K562 (cell line): ENCODE results near the gene SAP130. TPM values are rescaled to one million over a fixed set of nuclear protein-coding genes. Genes with fewer than 3 reads are reported as not detected.
A peak's percentile ranks its signal among the peaks of the same experiment; 100 is the strongest.

Experiments used
- ATAC-seq: fragments of 200-7000 bp; cut with Tn5 transposase; 3 replicates; pipeline ENCODE4 v1.9.1; 2020; ENCODE audit warnings: moderate library complexity
- BruUV-seq: library from RNA; stranded (reverse); fragments of 400-500 nt; replicated peaks from 2 replicates; lab custom pipeline; 2021; lab: Mats Ljungman, UMichigan
- CTCF ChIA-PET: fragments of 300-600 bp; formaldehyde crosslinking; extraction: SDS; loops from one replicate; lab custom pipeline; 2021; ENCODE audit warnings: low intra/inter-chr PET ratio; lab: Yijun Ruan, JAX
- POLR2A ChIA-PET: fragments of 300-600, 350-650 bp; sonication (Branson Sonifier 250); formaldehyde crosslinking; extraction: SDS; loops from one replicate; lab custom pipeline; 2021; ENCODE audit warnings: antibody characterized with exemption, inconsistent platforms; lab: Yijun Ruan, JAX
- DNase-seq, 4 experiments: peaks; one replicate each; pipeline versions ENCODE4 v3.0.0 to v3.0.0-alpha.2; 2011 to 2018; ENCODE audit warnings: low spot score in 3 of 4, mixed read lengths in 3 of 4; ENCODE audit errors: extremely low read depth in 1 of 4
- FAIRE-seq: peaks from 2 replicates; lab custom pipeline; 2011; peaks lifted over from hg19 to GRCh38; lab: Jason Lieb, UNC
- H2AFZ ChIP-seq: 2 replicates; pipeline ENCODE4 v1.6.0; 2011; ENCODE audit warnings: low read depth, low read length, control low read depth, inconsistent platforms
- H3K27ac ChIP-seq: fragments of 200-600 bp; 3 replicates; pipeline ENCODE4 v1.8.0; 2011; ENCODE audit warnings: low read depth, mild to moderate bottlenecking, control low read depth, inconsistent platforms, low read length, moderate library complexity, mixed read lengths; ENCODE audit errors: extremely low read depth
- H3K27me3 ChIP-seq, 2 experiments: fragments of 300-600 bp in 1 of 2; 2 replicates in 1 of 2; 3 replicates in 1 of 2; pipeline versions ENCODE4 v1.6.0 to v1.8.0; 2011; ENCODE audit warnings: inconsistent platforms in 2 of 2, low read length in 2 of 2, mild to moderate bottlenecking in 1 of 2, mixed read lengths in 1 of 2, moderate library complexity in 1 of 2; ENCODE audit not compliant: control insufficient read depth in 2 of 2, insufficient read depth in 2 of 2
- H3K36me3 ChIP-seq: fragments of 300-600 bp; 3 replicates; pipeline ENCODE4 v1.8.0; 2011; ENCODE audit warnings: mild to moderate bottlenecking, low read length, inconsistent platforms; ENCODE audit not compliant: control insufficient read depth, insufficient read depth
- H3K4me1 ChIP-seq, 2 experiments: fragments of 200-600 bp in 1 of 2; replicated peaks in 1 of 2; 2 replicates in 1 of 2; 3 replicates in 1 of 2; pipeline versions ENCODE4 v1.5.1 to v1.8.0; 2011; ENCODE audit warnings: inconsistent platforms in 2 of 2, low read length in 2 of 2, mild to moderate bottlenecking in 1 of 2, mixed read lengths in 1 of 2, moderate library complexity in 1 of 2; ENCODE audit not compliant: control insufficient read depth in 2 of 2, insufficient read depth in 2 of 2
- H3K4me2 ChIP-seq: 2 replicates; pipeline ENCODE4 v1.6.1; 2011; ENCODE audit warnings: low read length, control low read depth, inconsistent platforms, mixed read lengths; ENCODE audit not compliant: insufficient read depth
- H3K4me3 ChIP-seq: fragments of 200-600 bp; sonication (generic), shearing (Covaris generic); 2 replicates; pipeline ENCODE4 v1.5.1; 2016; ENCODE audit warnings: control low read depth, inconsistent platforms
- H3K79me2 ChIP-seq: fragments of 200-600 bp; 3 replicates; pipeline ENCODE4 v1.8.0; 2011; ENCODE audit warnings: low read length, inconsistent platforms; ENCODE audit not compliant: control insufficient read depth, insufficient read depth
- H3K9ac ChIP-seq, 2 experiments: 2 replicates each; pipeline versions ENCODE4 v1.6.0 to v1.6.1; 2011; ENCODE audit warnings: low read depth in 2 of 2, low read length in 2 of 2, control low read depth in 1 of 2, inconsistent platforms in 1 of 2, mild to moderate bottlenecking in 1 of 2, mixed read lengths in 1 of 2; ENCODE audit not compliant: insufficient read depth in 1 of 2
- H3K9me1 ChIP-seq: one replicate; pipeline ENCODE4 v1.6.0; 2011; ENCODE audit warnings: inconsistent platforms, mild to moderate bottlenecking, low read length, moderate library complexity; ENCODE audit not compliant: control insufficient read depth, insufficient read depth
- H3K9me3 ChIP-seq: replicated peaks from 2 replicates; pipeline ENCODE4 v1.5.1; 2011; ENCODE audit warnings: low read depth, low read length, inconsistent platforms; ENCODE audit not compliant: control insufficient read depth, insufficient read depth
- H4K20me1 ChIP-seq: replicated peaks from 2 replicates; pipeline ENCODE4 v1.6.1; 2011; ENCODE audit warnings: low read length, inconsistent platforms, mixed read lengths; ENCODE audit not compliant: control insufficient read depth, insufficient read depth
- EHMT2 ChIP-seq: fragments of 450-650 bp; IDR thresholded peaks from 2 replicates; pipeline ENCODE4 v1.6.1; 2018; ENCODE audit warnings: antibody characterized with exemption
- PATZ1 ChIP-seq: fragments of 250-450 bp; sonication (Bioruptor Pico); IDR thresholded peaks from 2 replicates; pipeline ENCODE4 v1.5.0; 2020; ENCODE audit warnings: mild to moderate bottlenecking, borderline replicate concordance
- WGBS: fragments of 100-300 bp; shearing (Covaris generic); methylation state at CpG from one replicate; pipeline ENCODE4 v1.1.6; 2016; ENCODE audit warnings: low coverage, mixed read lengths; ENCODE audit not compliant: insufficient coverage; ENCODE audit errors: missing lambda C conversion rate; 5-methylcytosine and 5-hydroxymethylcytosine counted together
- in situ Hi-C: fragments of 300-500 bp; cut with MboI; formaldehyde crosslinking; loops from 4 replicates; pipeline ENCODE4 v1.15.0; 2018; ENCODE audit warnings: inconsistent platforms, mixed read lengths
- intact Hi-C: fragments of 100-400 bp; cut with micrococcal nuclease; formaldehyde crosslinking; loops from 2 replicates; pipeline ENCODE4 v1.14.2; 2022
- polyA plus RNA-seq, 8 experiments: library from polyadenylated mRNA; depleted of rRNA in 4 of 8; stranded (reverse) in 5 of 8; unstranded in 3 of 8; fragments of >200 nt; fragmentation: Nextera tagmentation in 2 of 8; fragmentation: Illumina TruSeq in 1 of 8; extraction: Ambion mirVana in 2 of 8; extraction: Trizol in 1 of 8; gene quantifications; 2 replicates each; pipeline versions ENCODE4 v1.2.1 to v1.2.3, GENCODE V29; 2011 to 2014; ENCODE audit warnings: inconsistent platforms in 1 of 8, missing spikeins in 1 of 8
- total RNA-seq, 7 experiments: library from RNA; depleted of rRNA in 6 of 7; stranded (reverse); fragments of >200 nt in 6 of 7; fragmentation: Illumina TruSeq in 2 of 7; extraction: Trizol in 2 of 7; gene quantifications; 2 replicates each; pipeline versions ENCODE4 v1.2.1 to v1.2.3, GENCODE V29; 2011 to 2021; ENCODE audit warnings: low replicate concordance in 1 of 7
- TF ChIP-seq, protein P1 (sequence below), 3 experiments: IDR thresholded peaks in 2 of 3; conservative IDR thresholded peaks in 1 of 3; 2 replicates each; pipeline ENCODE4 v1.5.1; 2011 to 2012; ENCODE audit warnings: low read length in 3 of 3, mild to moderate bottlenecking in 3 of 3, control low read depth in 2 of 3, improper control_type of control experiment in 1 of 3, inconsistent platforms in 1 of 3, low read depth in 1 of 3, mixed read lengths in 1 of 3, moderate library complexity in 1 of 3; ENCODE audit not compliant: insufficient read depth in 2 of 3

SAP130 gene
- total and polyA plus RNA-seq, 9 of the 15 experiments (the other 6 are each of a cell fraction or from before 2014, with no cell fraction given) = 4.5 to 33.4 (median 7.4) TPM

DNA sequence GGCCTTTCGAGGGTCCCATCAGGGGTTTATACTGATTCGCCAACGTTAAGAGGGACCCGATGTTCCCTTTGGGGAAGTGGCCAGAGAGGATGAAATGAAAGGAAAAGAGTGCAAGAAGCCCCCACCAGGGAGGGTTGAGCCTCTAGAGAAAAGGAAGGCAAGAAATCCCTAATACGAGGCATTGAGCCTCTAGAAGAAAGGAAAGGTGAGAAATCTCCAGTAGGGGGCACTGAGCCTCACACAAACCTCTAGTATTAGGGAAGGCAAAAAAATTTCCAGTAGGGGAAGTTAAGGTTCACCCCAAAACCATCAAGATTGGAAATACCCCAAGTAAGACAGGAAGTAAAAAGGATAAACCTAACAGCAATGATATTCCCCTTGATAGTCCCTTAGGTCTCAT is 9.8 kb upstream of the SAP130 start:
- POLR2A ChIA-PET = no interaction called here
- peaks cover 10% of the 10 kb centered on the region for H3K9me3 ChIP-seq
- CTCF ChIA-PET = no interaction called here
- no TSS peak for BruUV-seq
- H3K4me3 ChIP-seq = no peak overlapping the region
- DNase-seq = peak in 1 of 4 experiments; percentile 9
- no peaks in the 10 kb centered on the region for H3K36me3 ChIP-seq
- H4K20me1 ChIP-seq = no peaks in the 10 kb centered on the region
- H3K27me3 ChIP-seq = 0 out of 5 replicates have a peak, but pooled peaks cover 0 to 6% of the 10 kb centered on the region in 2 experiments
- in situ Hi-C loops (no loop called here), intact Hi-C loops (no loop called here)
- no peaks in the 10 kb centered on the region for H3K4me1 ChIP-seq
- TF ChIP-seq PATZ1 (CRISPR knock-in tag) (no peak), EHMT2 (no peak)
- TF ChIP-seq, protein P1, sequence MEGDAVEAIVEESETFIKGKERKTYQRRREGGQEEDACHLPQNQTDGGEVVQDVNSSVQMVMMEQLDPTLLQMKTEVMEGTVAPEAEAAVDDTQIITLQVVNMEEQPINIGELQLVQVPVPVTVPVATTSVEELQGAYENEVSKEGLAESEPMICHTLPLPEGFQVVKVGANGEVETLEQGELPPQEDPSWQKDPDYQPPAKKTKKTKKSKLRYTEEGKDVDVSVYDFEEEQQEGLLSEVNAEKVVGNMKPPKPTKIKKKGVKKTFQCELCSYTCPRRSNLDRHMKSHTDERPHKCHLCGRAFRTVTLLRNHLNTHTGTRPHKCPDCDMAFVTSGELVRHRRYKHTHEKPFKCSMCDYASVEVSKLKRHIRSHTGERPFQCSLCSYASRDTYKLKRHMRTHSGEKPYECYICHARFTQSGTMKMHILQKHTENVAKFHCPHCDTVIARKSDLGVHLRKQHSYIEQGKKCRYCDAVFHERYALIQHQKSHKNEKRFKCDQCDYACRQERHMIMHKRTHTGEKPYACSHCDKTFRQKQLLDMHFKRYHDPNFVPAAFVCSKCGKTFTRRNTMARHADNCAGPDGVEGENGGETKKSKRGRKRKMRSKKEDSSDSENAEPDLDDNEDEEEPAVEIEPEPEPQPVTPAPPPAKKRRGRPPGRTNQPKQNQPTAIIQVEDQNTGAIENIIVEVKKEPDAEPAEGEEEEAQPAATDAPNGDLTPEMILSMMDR (IDR thresholded peaks at IDR 0.05 in 2 of 3, conservative IDR thresholded peaks at IDR 0.05 in 1 of 3; ENCODE audit: insufficient read depth in 2 of 3, low read depth in 1 of 3, low read length in 3 of 3) = peak; percentile 11 to 20 (median 18); a peak in 2 of 6 replicates
- ATAC-seq = no peak
- no peak overlapping the region for H2AFZ ChIP-seq
- H3K9ac ChIP-seq = no peak overlapping the region
- no peak overlapping the region for H3K27ac ChIP-seq
- no peak overlapping the region for H3K4me2 ChIP-seq
- 7% methylated on average over 5 of the region's 5 CpGs for WGBS
- no peaks in the 10 kb centered on the region for H3K9me1 ChIP-seq
- H3K79me2 ChIP-seq = no peaks in the 10 kb centered on the region
- no peak for FAIRE-seq
